ENCODE measurements around the gene FBXL12. TPM values are rescaled to one million over a fixed set of nuclear protein-coding genes. Genes with fewer than 3 reads are reported as not detected.
A peak's percentile ranks its signal among the peaks of the same experiment; 100 is the strongest.

Gene FBXL12, protein sequence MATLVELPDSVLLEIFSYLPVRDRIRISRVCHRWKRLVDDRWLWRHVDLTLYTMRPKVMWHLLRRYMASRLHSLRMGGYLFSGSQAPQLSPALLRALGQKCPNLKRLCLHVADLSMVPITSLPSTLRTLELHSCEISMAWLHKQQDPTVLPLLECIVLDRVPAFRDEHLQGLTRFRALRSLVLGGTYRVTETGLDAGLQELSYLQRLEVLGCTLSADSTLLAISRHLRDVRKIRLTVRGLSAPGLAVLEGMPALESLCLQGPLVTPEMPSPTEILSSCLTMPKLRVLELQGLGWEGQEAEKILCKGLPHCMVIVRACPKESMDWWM
- 10 to 100 TPM; 16.7 to 37.1 (median 20.7) TPM for total RNA-seq

DNA sequence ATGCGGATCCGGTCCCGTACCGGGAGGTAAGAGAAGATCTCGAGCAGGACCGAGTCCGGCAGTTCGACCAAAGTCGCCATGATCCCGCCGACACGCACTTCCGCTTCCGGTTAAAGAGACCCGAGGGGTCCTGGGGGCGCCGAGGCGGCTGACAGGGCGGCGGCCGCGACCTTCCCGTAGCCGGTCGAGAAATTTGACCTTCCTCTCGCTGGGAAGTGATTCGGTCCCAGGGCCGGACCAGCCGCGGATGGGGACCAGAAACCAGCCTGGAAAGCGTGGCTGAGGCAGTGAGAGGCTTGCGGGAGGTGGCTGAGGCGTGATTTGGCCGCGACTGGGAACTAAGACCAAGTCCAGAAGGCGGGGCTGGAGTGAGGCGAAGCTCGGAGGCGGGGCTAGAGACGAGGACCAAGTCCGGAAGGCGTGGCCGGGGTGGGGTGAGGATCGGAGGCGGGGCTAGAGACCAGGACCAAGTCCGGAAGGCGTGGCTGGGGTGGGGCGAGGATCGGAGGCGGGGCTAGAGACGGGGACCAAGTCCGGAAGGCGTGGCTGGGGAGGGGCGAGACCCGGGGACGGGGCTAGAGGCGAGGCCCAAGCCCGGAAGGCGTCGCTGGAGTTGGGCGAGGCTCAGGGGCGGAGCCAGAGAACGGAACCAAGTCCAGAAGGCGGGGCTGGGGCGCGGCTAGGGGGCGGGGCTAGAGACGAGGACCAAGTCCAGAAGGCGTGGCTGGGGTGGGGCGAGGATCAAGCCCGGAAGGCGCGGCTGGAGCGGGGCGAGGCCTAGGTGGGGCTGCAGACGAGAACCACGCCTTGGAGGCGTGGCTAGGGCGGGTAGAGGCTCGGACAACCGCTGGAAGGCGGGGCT, at the start of gene FBXL12:
Gene FBXL12, minus strand, starts transcription at position 346 of the 862 bp plus-strand sequence. Its CDS starts 266 bp downstream, at position 80.
- no peaks in the 10 kb centered on the region for H3K27me3 ChIP-seq
- intact Hi-C loops (cut with DNase I), result loop anchor here (1.0 kb wide), 1 partner anchor 27 kb away; no protein-coding TSS in a partner anchor
- 1% methylated on average over 51 to 52 of the region's 82 CpGs for WGBS, 2 donors
- H3K4me3 ChIP-seq (replicated peaks in 1 of 3), result peak within 1 kb of the TSS; percentile 43 to 92 (median 56)
- H3K36me3 ChIP-seq, result peaks cover 0 to 2% of the 10 kb centered on the region in 2 donors
- no peaks in the 10 kb centered on the region for H3K9me3 ChIP-seq
- DNase-seq, result peak; percentile 100
- peak within 1 kb of the TSS; percentile 75 to 94 (median 84) for H3K27ac ChIP-seq
- peaks cover 9 to 12% of the 10 kb centered on the region in 2 donors for H3K4me1 ChIP-seq
- TF ChIP-seq POLR2A (IDR thresholded peaks at IDR 0.05), result peak in 1 of 2 donors; percentile 83
- TF ChIP-seq, protein P1, sequence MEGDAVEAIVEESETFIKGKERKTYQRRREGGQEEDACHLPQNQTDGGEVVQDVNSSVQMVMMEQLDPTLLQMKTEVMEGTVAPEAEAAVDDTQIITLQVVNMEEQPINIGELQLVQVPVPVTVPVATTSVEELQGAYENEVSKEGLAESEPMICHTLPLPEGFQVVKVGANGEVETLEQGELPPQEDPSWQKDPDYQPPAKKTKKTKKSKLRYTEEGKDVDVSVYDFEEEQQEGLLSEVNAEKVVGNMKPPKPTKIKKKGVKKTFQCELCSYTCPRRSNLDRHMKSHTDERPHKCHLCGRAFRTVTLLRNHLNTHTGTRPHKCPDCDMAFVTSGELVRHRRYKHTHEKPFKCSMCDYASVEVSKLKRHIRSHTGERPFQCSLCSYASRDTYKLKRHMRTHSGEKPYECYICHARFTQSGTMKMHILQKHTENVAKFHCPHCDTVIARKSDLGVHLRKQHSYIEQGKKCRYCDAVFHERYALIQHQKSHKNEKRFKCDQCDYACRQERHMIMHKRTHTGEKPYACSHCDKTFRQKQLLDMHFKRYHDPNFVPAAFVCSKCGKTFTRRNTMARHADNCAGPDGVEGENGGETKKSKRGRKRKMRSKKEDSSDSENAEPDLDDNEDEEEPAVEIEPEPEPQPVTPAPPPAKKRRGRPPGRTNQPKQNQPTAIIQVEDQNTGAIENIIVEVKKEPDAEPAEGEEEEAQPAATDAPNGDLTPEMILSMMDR (IDR thresholded peaks at IDR 0.05), result no peak

DNA sequence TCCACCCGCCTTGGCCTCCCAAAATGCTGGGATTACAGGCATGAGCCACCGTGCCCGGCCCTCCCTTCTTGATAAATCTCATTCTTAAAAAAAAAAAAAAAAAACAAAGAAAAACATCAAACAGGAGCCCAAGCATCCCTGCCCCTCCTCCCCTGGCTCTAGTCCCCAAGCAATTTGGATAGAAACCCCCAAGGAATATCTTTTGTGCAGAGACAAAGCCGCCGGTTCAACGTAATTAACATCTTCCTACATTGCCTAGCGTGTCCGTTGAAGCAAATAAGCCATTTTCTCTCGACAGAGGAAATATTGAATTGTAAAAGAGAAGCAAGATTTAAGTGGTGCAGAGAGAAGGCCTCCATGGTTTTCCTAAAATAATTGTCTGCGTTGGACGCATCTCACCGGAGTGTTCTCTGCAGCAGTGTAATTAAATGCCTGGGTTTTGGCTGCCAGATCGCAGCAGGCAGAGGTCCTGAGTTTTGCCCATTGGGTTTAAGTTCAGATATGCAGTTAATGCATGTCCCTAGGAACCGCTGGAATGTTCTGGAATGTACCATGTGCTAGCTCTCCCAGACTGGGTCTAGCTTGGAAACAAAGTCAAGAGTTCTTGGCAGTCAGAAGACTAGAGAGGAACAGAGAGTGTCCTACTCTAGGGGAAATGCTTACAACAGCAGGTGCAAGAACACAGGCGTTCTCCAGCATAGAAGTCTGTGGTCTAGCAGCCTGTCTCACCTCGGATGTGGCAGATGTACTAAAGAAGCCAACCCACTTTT, 47.0 kb upstream of the FBXL12 start:
- H3K4me3 ChIP-seq (replicated peaks in 1 of 3), result no peak overlapping the region
- H3K4me1 ChIP-seq, result no peaks in the 10 kb centered on the region
- no peak overlapping the region for H3K27ac ChIP-seq
- no peak for DNase-seq
- no peaks in the 10 kb centered on the region for H3K27me3 ChIP-seq
- H3K36me3 ChIP-seq, result no peaks in the 10 kb centered on the region
- intact Hi-C loops (cut with DNase I), result no loop called here
- TF ChIP-seq, protein P1 (IDR thresholded peaks at IDR 0.05), result no peak
- TF ChIP-seq POLR2A (IDR thresholded peaks at IDR 0.05), result no peak
- no peaks in the 10 kb centered on the region for H3K9me3 ChIP-seq
- WGBS, 2 donors, result 69 to 77% methylated on average over 16 of the region's 16 CpGs

DNA sequence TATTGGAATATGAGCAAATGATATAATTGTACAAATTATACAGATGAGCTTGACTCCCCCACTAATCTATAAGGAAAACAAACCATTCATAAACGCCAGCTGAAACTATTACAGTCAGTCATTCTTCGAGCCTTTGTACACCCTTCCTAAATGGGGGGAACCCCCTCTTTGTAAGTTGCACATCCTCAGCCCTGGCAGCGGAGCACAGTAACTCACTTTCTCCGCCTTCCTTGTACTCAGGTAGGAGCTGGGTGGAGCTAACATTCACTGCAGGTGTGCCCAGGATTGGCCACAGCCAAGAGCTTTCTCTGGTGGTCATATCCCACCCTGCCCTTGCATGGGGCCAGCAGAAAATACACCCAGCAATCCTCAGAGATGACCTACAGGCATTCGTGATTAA, 44.9 kb upstream of the FBXL12 start:
- H3K9me3 ChIP-seq, result no peaks in the 10 kb centered on the region
- DNase-seq, result no peak
- no peak overlapping the region for H3K27ac ChIP-seq
- H3K36me3 ChIP-seq, result no peaks in the 10 kb centered on the region
- no peaks in the 10 kb centered on the region for H3K4me1 ChIP-seq
- no peaks in the 10 kb centered on the region for H3K27me3 ChIP-seq
- H3K4me3 ChIP-seq (replicated peaks in 1 of 3), result no peak overlapping the region
- no peak for TF ChIP-seq POLR2A (IDR thresholded peaks at IDR 0.05)
- TF ChIP-seq, protein P1 (IDR thresholded peaks at IDR 0.05), result no peak
- 88 to 89% methylated on average over 5 of the region's 5 CpGs for WGBS, 2 donors
- intact Hi-C loops (cut with DNase I), result no loop called here

DNA sequence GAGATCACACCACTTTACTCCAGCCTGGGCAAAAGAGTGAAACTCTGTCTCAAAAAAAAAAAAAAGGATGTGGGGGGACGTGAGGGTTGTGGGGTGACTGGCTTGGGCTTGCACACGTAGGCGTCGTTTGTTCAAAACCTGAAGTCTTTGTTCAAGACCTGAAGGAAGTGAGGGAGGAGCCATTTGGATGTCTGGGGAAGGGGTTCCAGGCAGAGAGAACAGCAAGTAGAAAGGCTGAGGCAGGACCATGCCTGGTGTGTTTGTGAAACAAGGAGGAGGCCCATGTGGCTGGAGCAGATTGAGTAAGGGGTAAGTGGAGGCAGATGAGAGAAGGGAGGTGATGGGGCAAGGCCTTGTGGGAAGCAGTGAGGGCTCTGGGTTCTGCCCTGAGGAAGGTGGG, 44.1 kb upstream of the FBXL12 start:
- Histone ChIP-seq H3K27ac (no peak overlapping the region), H3K27me3 (no peaks in the 10 kb centered on the region), H3K36me3 (no peaks in the 10 kb centered on the region), H3K9me3 (no peaks in the 10 kb centered on the region), H3K4me3 (replicated peaks in 1 of 3) (no peak overlapping the region), H3K4me1 (no peaks in the 10 kb centered on the region)
- WGBS, 2 donors, result 70 to 80% methylated on average over 4 of the region's 4 CpGs
- intact Hi-C loops (cut with DNase I), result no loop called here
- TF ChIP-seq POLR2A (IDR thresholded peaks at IDR 0.05), result no peak
- TF ChIP-seq, protein P1 (IDR thresholded peaks at IDR 0.05), result no peak
- DNase-seq, result no peak

All from thyroid gland (tissue), 4 donors.